AG09309 (cell line): ENCODE data around the gene SLCO3A1.

ENCODE experiments used
- DNase-seq: peaks from one replicate; pipeline ENCODE4 v3.0.0-alpha.2; 2010; ENCODE audit warnings: low read depth
- H3K4me3 ChIP-seq: 2 replicates; pipeline ENCODE4 v1.5.1; 2011; ENCODE audit warnings: mild to moderate bottlenecking, low read depth, low read length, moderate library complexity; ENCODE audit not compliant: control insufficient read depth
- CTCF ChIP-seq: IDR thresholded peaks from 2 replicates; pipeline ENCODE4 v1.5.1; 2011; ENCODE audit warnings: mild to moderate bottlenecking, low read depth, low read length, inconsistent platforms; ENCODE audit not compliant: insufficient read depth, control insufficient read depth; ENCODE audit errors: missing control alignments

Gene SLCO3A1

GRCh38 chr15:91871837-91872236, 18.3 kb downstream of the SLCO3A1 start:
- DNase-seq, result no peak
- H3K4me3 ChIP-seq, result no peak overlapping the region
- TF ChIP-seq CTCF, result no peak

GRCh38 chr15:91872356-91873137, 19.0 kb downstream of the SLCO3A1 start:
- no peak for TF ChIP-seq CTCF
- DNase-seq, result no peak

GRCh38 chr15:91873138-91873536, 19.6 kb downstream of the SLCO3A1 start:
- TF ChIP-seq CTCF, result no peak
- no peak overlapping the region for H3K4me3 ChIP-seq
- no peak for DNase-seq

More at GRCh38 chr15:91872356-91873137, 19.0 kb downstream of the SLCO3A1 start:
- H3K4me3 ChIP-seq, result no peak overlapping the region

GRCh38 chr15:91874171-91874570, 20.7 kb downstream of the SLCO3A1 start:
- DNase-seq, result no peak
- TF ChIP-seq CTCF, result no peak

GRCh38 chr15:91874992-91875660, 21.6 kb downstream of the SLCO3A1 start:
- DNase-seq, result no peak
- no peak overlapping the region for H3K4me3 ChIP-seq
- TF ChIP-seq CTCF, result no peak

More at GRCh38 chr15:91874171-91874570, 20.7 kb downstream of the SLCO3A1 start:
- H3K4me3 ChIP-seq, result no peak overlapping the region

GRCh38 chr15:91876187-91876586, 22.7 kb downstream of the SLCO3A1 start:
- TF ChIP-seq CTCF, result no peak
- DNase-seq, result no peak
- no peak overlapping the region for H3K4me3 ChIP-seq
